ENCODE data around the gene MED20. TPM values are rescaled to one million over a fixed set of nuclear protein-coding genes. Genes with fewer than 3 reads are reported as not detected.

Gene MED20
- total and polyA plus RNA-seq, 2 of the 8 experiments (the other 6 are each of a cell fraction or from before 2014, with no cell fraction given): 38.7 to 51.8 TPM

DNA sequence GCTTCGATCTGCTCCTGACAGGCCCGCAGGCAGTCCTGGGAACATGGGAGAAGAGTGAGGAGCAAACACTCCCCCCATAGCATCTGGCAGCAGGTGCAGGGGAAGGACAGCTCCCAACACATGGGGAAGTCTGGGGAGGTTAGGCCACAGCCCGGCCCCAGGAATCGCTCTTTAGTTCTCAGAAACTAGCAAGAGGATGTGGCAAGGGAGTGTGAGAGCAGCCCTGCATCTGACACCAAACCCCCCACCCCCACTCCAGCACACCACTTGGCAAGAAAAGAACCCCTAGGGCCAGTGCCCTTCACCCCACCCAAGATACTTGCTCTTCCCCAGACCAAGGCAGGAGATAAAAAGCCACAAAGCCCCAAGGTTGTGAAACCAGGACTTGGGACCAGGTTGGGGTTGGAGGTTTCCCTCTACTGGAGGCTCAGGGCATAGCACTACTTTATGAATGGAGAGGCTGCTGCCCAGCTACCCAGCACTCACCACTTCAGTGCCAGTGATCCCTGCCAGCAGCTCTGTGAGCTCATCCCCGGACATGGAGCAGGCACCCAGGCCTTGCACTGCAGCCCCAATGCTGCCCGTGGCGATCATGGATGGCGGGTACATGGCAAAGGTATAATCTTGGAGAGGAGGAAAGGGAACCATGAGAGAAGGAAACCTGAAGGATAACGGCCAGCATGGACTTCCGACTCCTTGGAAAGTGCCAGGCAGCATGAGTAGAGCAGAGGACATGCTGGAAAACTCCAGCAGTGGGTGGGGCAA is 15.3 kb upstream of the MED20 start (continued):
- TF ChIP-seq RAD21 (IDR thresholded peaks at IDR 0.05 in 1 of 2, conservative IDR thresholded peaks at IDR 0.05 in 1 of 2; ENCODE audit: low read depth in 2 of 2, low read length in 2 of 2): peak; percentile 67 to 79
- no peak; a peak in 1 of 3 replicates for TF ChIP-seq POLR2A (IDR thresholded peaks at IDR 0.05; ENCODE audit: control extremely low read depth in 1 of 2, low read depth in 2 of 2, low read length in 2 of 2)
- no peak for TF ChIP-seq SIRT6 (IDR thresholded peaks at IDR 0.05; ENCODE audit: low read length)
- no peak for TF ChIP-seq TCF12 (IDR thresholded peaks at IDR 0.05; ENCODE audit: low read depth, low read length)
- TF ChIP-seq EZH2 (IDR thresholded peaks at IDR 0.05; ENCODE audit: low read depth, low read length, severe bottlenecking): no peak
- TF ChIP-seq NANOG (IDR thresholded peaks at IDR 0.05; ENCODE audit: insufficient read depth, low read depth, low read length, poor library complexity, severe bottlenecking): no peak
